IMR-90 (cell line): ENCODE measurements around the gene MEIS1. TPM values are rescaled to one million over a fixed set of nuclear protein-coding genes. Genes with fewer than 3 reads are reported as not detected.

ENCODE experiments used
- ATAC-seq: fragments of 200-7000 bp; cut with Tn5 transposase; 2 replicates; pipeline ENCODE4 v1.9.1; 2020; ENCODE audit warnings: low read depth, mild to moderate bottlenecking, moderate library complexity
- BruUV-seq: library from RNA; stranded (reverse); fragments of 400-500 nt; replicated peaks from 2 replicates; lab custom pipeline; 2021; lab: Mats Ljungman, UMichigan
- CTCF ChIA-PET: fragments of 300-600 bp; formaldehyde crosslinking; extraction: SDS; loops from one replicate; lab custom pipeline; 2021; ENCODE audit warnings: antibody characterized with exemption; lab: Yijun Ruan, JAX
- POLR2A ChIA-PET: fragments of 300-600 bp; sonication (Branson Sonifier 250); formaldehyde crosslinking; loops from one replicate; lab custom pipeline; 2022; ENCODE audit warnings: antibody characterized with exemption; ENCODE audit not compliant: unreplicated experiment; lab: Charles Lee
- DNase-seq: peaks from one replicate; pipeline ENCODE4 v3.0.0; 2013
- H2AFZ ChIP-seq: replicated peaks from 2 replicates; pipeline ENCODE3; 2013; ENCODE audit warnings: low read length, mild to moderate bottlenecking; ENCODE audit not compliant: poor library complexity
- H2AK5ac ChIP-seq: 2 replicates; pipeline ENCODE4 v1.6.1; 2013; ENCODE audit warnings: low read depth, low read length, inconsistent platforms
- H2AK9ac ChIP-seq: replicated peaks from 2 replicates; pipeline ENCODE3; 2013; ENCODE audit warnings: mild to moderate bottlenecking, low read depth, low read length, moderate library complexity; ENCODE audit not compliant: poor library complexity
- H2BK120ac ChIP-seq: 2 replicates; pipeline ENCODE4 v1.6.1; 2013; ENCODE audit warnings: low read depth, low read length, inconsistent platforms
- H2BK15ac ChIP-seq: 3 replicates; pipeline ENCODE4 v1.6.1; 2013; ENCODE audit warnings: low read depth, low read length, inconsistent platforms
- H2BK20ac ChIP-seq: 2 replicates; pipeline ENCODE4 v1.6.1; 2013; ENCODE audit warnings: low read depth, mild to moderate bottlenecking, inconsistent platforms, low read length, moderate library complexity
- H2BK5ac ChIP-seq: 2 replicates; pipeline ENCODE4 v1.6.1; 2013; ENCODE audit warnings: mild to moderate bottlenecking, low read depth, low read length, inconsistent platforms; ENCODE audit not compliant: poor library complexity, severe bottlenecking
- H3K14ac ChIP-seq: replicated peaks from 2 replicates; pipeline ENCODE4 v1.6.1; 2013; ENCODE audit warnings: low read depth, low read length, inconsistent platforms
- H3K18ac ChIP-seq: 2 replicates; pipeline ENCODE4 v1.6.1; 2013; ENCODE audit warnings: low read depth, low read length, control low read depth
- H3K23ac ChIP-seq: 2 replicates; pipeline ENCODE4 v1.6.1; 2013; ENCODE audit warnings: low read depth, low read length, inconsistent platforms
- H3K27ac ChIP-seq: 2 replicates; pipeline ENCODE4 v1.5.1; 2013; ENCODE audit warnings: mild to moderate bottlenecking, control low read depth, low read length; ENCODE audit not compliant: insufficient read depth
- H3K27me3 ChIP-seq: 2 replicates; pipeline ENCODE4 v1.6.1; 2013; ENCODE audit warnings: low read length; ENCODE audit not compliant: control insufficient read depth, insufficient read depth
- H3K36me3 ChIP-seq: 2 replicates; pipeline ENCODE4 v1.6.1; 2013; ENCODE audit warnings: low read length, mixed read lengths; ENCODE audit not compliant: control insufficient read depth, insufficient read depth
- H3K4ac ChIP-seq: 2 replicates; pipeline ENCODE4 v1.6.1; 2013; ENCODE audit warnings: low read depth, low read length, inconsistent platforms
- H3K4me1 ChIP-seq: 2 replicates; pipeline ENCODE4 v1.6.1; 2013; ENCODE audit warnings: low read length, mixed read lengths; ENCODE audit not compliant: control insufficient read depth, insufficient read depth
- H3K4me2 ChIP-seq: 2 replicates; pipeline ENCODE4 v1.6.1; 2013; ENCODE audit warnings: low read depth, mild to moderate bottlenecking, control low read depth, low read length, moderate library complexity
- H3K4me3 ChIP-seq: 2 replicates; pipeline ENCODE4 v1.5.1; 2013; ENCODE audit warnings: low read depth, mild to moderate bottlenecking, control low read depth, low read length, moderate library complexity; ENCODE audit not compliant: insufficient read depth
- H3K56ac ChIP-seq: 2 replicates; pipeline ENCODE4 v1.6.1; 2013; ENCODE audit warnings: low read length, inconsistent platforms; ENCODE audit not compliant: insufficient read depth; ENCODE audit errors: extremely low read depth
- H3K79me1 ChIP-seq, 2 experiments: 2 replicates each; pipeline ENCODE4 v1.6.1; 2013; ENCODE audit warnings: low read length in 2 of 2, inconsistent platforms in 1 of 2, low read depth in 1 of 2
- H3K9ac ChIP-seq: 2 replicates; pipeline ENCODE4 v1.6.1; 2013; ENCODE audit warnings: low read depth, low read length, control low read depth
- H3K9me1 ChIP-seq: 2 replicates; pipeline ENCODE4 v1.6.1; 2013; ENCODE audit warnings: low read length, inconsistent platforms; ENCODE audit not compliant: insufficient read depth
- H3K9me3 ChIP-seq: 2 replicates; pipeline ENCODE4 v1.6.1; 2013; ENCODE audit warnings: low read length; ENCODE audit not compliant: control insufficient read depth, insufficient read depth
- H4K20me1 ChIP-seq: 2 replicates; pipeline ENCODE4 v1.6.1; 2013; ENCODE audit warnings: low read length, inconsistent platforms; ENCODE audit not compliant: insufficient read depth
- H4K5ac ChIP-seq: 2 replicates; pipeline ENCODE4 v1.6.1; 2013; ENCODE audit warnings: mild to moderate bottlenecking, low read depth, low read length, control low read depth
- H4K8ac ChIP-seq, 2 experiments: 2 replicates each; pipeline ENCODE4 v1.6.1; 2013; ENCODE audit warnings: low read depth in 2 of 2, low read length in 2 of 2, control low read depth in 1 of 2, inconsistent platforms in 1 of 2
- H4K91ac ChIP-seq: 2 replicates; pipeline ENCODE4 v1.6.1; 2013; ENCODE audit warnings: low read depth, low read length, inconsistent platforms; ENCODE audit not compliant: insufficient read depth
- MAFK ChIP-seq: IDR thresholded peaks from 2 replicates; pipeline ENCODE4 v1.6.1; 2012; ENCODE audit warnings: low read depth, low read length, improper control_type of control experiment
- MAZ ChIP-seq: IDR thresholded peaks from 2 replicates; pipeline ENCODE4 v1.6.1; 2012; ENCODE audit warnings: low read depth, mild to moderate bottlenecking, low read length, improper control_type of control experiment, moderate library complexity, borderline replicate concordance
- POLR2A ChIP-seq: IDR thresholded peaks from 2 replicates; pipeline ENCODE4 v1.6.1; 2012; ENCODE audit warnings: mild to moderate bottlenecking, low read depth, low read length
- RAD21 ChIP-seq: IDR thresholded peaks from 2 replicates; pipeline ENCODE4 v1.6.1; 2012; ENCODE audit warnings: low read length, improper control_type of control experiment
- RCOR1 ChIP-seq: IDR thresholded peaks from 2 replicates; pipeline ENCODE4 v1.6.1; 2012; ENCODE audit warnings: mild to moderate bottlenecking, low read length, improper control_type of control experiment; ENCODE audit not compliant: insufficient replicate concordance
- RFX5 ChIP-seq: IDR thresholded peaks from 2 replicates; pipeline ENCODE4 v1.8.0; 2012; ENCODE audit warnings: low read depth, mild to moderate bottlenecking, low read length, moderate library complexity
- WGBS, 2 experiments: methylation state at CpG; one replicate each; pipeline versions ENCODE4 v1.1.5 to v1.1.7; 2013; ENCODE audit warnings: missing lambda C conversion rate in 2 of 2; ENCODE audit not compliant: insufficient read length in 1 of 2; ENCODE audit errors: extremely low coverage in 2 of 2; 5-methylcytosine and 5-hydroxymethylcytosine counted together
- dilution Hi-C: fragments of 300-500 bp; cut with HindIII; formaldehyde crosslinking; loops from one replicate; pipeline ENCODE4 v1.14.3; 2018; ENCODE audit warnings: low sequenced_read_pairs; ENCODE audit not compliant: unreplicated experiment
- in situ Hi-C: fragments of 300-500 bp; cut with MboI; formaldehyde crosslinking; loops from 3 replicates; pipeline ENCODE4 v1.14.3; 2019; ENCODE audit warnings: low sequenced_read_pairs, inconsistent platforms, mixed read lengths
- intact Hi-C: fragments of 100-400 bp; cut with micrococcal nuclease; formaldehyde crosslinking; loops from 2 replicates; pipeline ENCODE4 v1.10.0; 2022
- polyA plus RNA-seq, 3 experiments: library from polyadenylated mRNA; depleted of rRNA; stranded (reverse); fragments of >200 nt; gene quantifications; 2 replicates each; pipeline ENCODE4 v1.2.3, GENCODE V29; 2012; ENCODE audit warnings: low replicate concordance in 1 of 3
- total RNA-seq: library from RNA; depleted of rRNA; stranded (reverse); fragments of >200 nt; gene quantifications from 2 replicates; pipeline ENCODE4 v1.2.3, GENCODE V29; 2012
- TF ChIP-seq, protein P1 (sequence below): conservative IDR thresholded peaks from 2 replicates; pipeline ENCODE4 v1.5.1; 2012; ENCODE audit warnings: mild to moderate bottlenecking, low read depth, low read length, improper control_type of control experiment
- TF ChIP-seq, protein P2 (sequence below): fragments of 150-350 bp; IDR thresholded peaks from 2 replicates; pipeline ENCODE4 v1.6.1; 2017; ENCODE audit warnings: mild to moderate bottlenecking, antibody characterized with exemption, low read length, low read depth

MEIS1 gene
- total and polyA plus RNA-seq, 2 of the 4 experiments (the other 2 are of a cell fraction), result 54.4 to 157 TPM

DNA sequence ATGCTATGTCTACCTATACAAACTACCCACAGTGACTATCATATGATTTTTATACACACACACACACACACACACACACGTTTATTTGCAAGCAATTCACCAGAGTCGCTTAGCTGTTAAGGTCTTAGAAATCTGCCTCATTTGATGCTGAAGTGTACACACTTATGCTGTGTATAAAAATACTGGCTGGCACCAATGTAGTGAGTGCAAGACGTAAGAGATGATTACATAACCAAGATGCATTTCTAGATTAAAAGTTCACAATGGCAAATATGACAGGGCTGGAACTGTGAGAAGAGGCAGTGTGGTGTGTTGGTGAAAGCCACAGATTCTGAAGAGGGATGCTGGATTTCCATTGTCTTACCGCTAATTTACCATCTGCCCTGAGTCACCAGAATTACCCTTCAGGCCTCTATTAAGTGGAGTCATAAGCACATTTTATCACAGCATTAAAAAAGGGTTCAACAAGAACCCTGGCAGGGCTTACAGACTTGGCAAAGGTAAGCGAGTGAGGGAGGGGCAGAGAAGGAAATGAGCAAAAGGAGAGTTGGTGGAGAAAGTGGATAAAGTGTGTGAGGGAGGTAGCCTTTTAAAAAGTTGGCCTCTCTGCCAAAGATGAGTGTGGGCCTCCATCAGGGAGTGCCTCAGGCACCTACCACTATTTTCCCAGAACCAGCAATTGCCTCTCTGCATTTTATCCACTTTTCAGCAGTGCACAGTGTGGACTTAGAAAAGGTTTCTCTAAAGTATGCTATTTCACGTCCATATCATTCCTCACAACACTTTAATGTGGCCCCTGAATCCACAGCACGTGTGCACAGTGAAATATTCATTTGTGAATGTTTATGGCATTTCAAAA, 21.5 kb downstream of the MEIS1 start:
- Histone ChIP-seq H2BK5ac (peak overlapping the region; percentile 20), H2AK5ac (no peak overlapping the region), H3K4ac (no peak overlapping the region), H3K23ac (0 out of 2 replicates have a peak overlapping the region, but pooled peaks have one; percentile 24), H3K9me1 (peaks cover 21% of the 10 kb centered on the region), H3K56ac (no peak overlapping the region), H3K18ac (no peak overlapping the region), H2AK9ac (no peak overlapping the region), H3K79me1 (peaks cover 5 to 52% of the 10 kb centered on the region in 2 experiments; a peak in 3 of 4 replicates), H3K4me1 (peaks cover 17% of the 10 kb centered on the region), H3K14ac (no peak overlapping the region; the same call in 1 of the 2 replicates), H3K4me3 (no peak overlapping the region), H2BK15ac (no peak overlapping the region), H3K27me3 (no peaks in the 10 kb centered on the region), H2BK120ac (no peak overlapping the region), H3K36me3 (peaks cover 34% of the 10 kb centered on the region), H4K20me1 (peaks cover 75% of the 10 kb centered on the region), H3K27ac (peak overlapping the region; percentile 7; the same call in 1 of the 2 replicates), H3K4me2 (no peak overlapping the region), H3K9ac (peak overlapping the region; percentile 42; the same call in 1 of the 2 replicates), H2BK20ac (no peak overlapping the region), H2AFZ (no peak overlapping the region), H4K91ac (no peak overlapping the region), H4K8ac (peak overlapping the region in 1 of 2 experiments; percentile 35; a peak in 2 of 4 replicates), H4K5ac (peak overlapping the region; percentile 22; the same call in 1 of the 2 replicates), H3K9me3 (no peaks in the 10 kb centered on the region)
- TF ChIP-seq, protein P1, sequence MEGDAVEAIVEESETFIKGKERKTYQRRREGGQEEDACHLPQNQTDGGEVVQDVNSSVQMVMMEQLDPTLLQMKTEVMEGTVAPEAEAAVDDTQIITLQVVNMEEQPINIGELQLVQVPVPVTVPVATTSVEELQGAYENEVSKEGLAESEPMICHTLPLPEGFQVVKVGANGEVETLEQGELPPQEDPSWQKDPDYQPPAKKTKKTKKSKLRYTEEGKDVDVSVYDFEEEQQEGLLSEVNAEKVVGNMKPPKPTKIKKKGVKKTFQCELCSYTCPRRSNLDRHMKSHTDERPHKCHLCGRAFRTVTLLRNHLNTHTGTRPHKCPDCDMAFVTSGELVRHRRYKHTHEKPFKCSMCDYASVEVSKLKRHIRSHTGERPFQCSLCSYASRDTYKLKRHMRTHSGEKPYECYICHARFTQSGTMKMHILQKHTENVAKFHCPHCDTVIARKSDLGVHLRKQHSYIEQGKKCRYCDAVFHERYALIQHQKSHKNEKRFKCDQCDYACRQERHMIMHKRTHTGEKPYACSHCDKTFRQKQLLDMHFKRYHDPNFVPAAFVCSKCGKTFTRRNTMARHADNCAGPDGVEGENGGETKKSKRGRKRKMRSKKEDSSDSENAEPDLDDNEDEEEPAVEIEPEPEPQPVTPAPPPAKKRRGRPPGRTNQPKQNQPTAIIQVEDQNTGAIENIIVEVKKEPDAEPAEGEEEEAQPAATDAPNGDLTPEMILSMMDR, result no peak
- TF ChIP-seq MAZ, result no peak
- TF ChIP-seq MAFK, result no peak
- no peak for TF ChIP-seq RFX5
- TF ChIP-seq POLR2A, result no peak
- TF ChIP-seq RCOR1, result no peak
- TF ChIP-seq, protein P2, sequence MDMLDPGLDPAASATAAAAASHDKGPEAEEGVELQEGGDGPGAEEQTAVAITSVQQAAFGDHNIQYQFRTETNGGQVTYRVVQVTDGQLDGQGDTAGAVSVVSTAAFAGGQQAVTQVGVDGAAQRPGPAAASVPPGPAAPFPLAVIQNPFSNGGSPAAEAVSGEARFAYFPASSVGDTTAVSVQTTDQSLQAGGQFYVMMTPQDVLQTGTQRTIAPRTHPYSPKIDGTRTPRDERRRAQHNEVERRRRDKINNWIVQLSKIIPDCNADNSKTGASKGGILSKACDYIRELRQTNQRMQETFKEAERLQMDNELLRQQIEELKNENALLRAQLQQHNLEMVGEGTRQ, result no peak
- TF ChIP-seq RAD21, result no peak
- CTCF ChIA-PET, result no interaction called here
- intact Hi-C loops (no loop called here), dilution Hi-C loops (no loop called here), in situ Hi-C loops (no loop called here)
- POLR2A ChIA-PET, result no interaction called here
- ATAC-seq (no peak), DNase-seq (no peak)
- no TSS peak for BruUV-seq
- WGBS, 2 experiments, result no CpG with 5 or more reads among the region's 7 CpGs
